Measurements from ENCODE around the gene GRK2. TPM values are rescaled to one million over a fixed set of nuclear protein-coding genes. Genes with fewer than 3 reads are reported as not detected.
A peak's percentile ranks its signal among the peaks of the same experiment; 100 is the strongest.

Gene GRK2
- total RNA-seq, 1 donor from 2014 or later, result 30.0 TPM

DNA sequence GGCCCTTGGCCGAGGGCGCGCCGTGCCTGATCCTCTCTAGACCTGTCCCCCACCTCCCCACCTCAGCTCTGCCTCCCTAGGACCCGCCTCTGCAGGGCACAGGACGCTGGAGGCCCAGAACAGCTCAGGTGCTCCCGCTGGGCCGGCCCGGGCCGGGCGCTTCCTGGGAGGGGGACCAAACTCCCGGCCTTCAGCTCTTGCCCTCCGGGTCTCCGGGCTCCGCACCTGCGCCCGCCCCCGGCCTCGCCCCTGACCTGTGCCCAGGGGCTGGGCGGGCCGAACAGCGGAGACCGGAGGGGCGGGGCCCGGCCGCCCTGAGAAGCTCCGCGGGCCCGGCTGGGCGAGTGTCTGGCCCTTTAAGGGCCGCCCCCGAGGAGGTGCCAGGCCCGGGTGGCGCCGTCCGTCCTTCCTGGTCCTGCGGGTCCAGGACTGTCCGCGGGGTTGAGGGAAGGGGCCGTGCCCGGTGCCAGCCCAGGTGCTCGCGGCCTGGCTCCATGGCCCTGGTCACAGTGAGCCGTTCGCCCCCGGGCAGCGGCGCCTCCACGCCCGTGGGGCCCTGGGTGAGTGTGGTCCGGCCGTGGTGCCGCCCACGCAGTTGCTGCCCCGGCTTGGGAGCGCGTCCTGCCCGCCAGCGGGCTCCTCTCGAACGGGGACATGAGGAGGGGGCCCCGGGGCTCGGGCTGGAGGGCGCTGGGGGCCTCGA lies 37.0 kb downstream of the GRK2 start, which contains the start of gene SSH3:
Gene SSH3, plus strand, starts transcription at position 399 of the 703 bp plus-strand sequence. Its CDS starts 96 bp downstream, at position 495.
- Histone ChIP-seq H3K9me3 (ENCODE audit: low read depth) (no peaks in the 10 kb centered on the region), H4K20me1 (ENCODE audit: low read depth) (peaks cover 14% of the 10 kb centered on the region), H3K4me3 (peak within 1 kb of the TSS; percentile 65), H3K9ac (no peak within 1 kb of the TSS), H3K79me2 (ENCODE audit: low read depth) (no peaks in the 10 kb centered on the region), H3K4me2 (peak within 1 kb of the TSS; percentile 91), H3K27ac (no peak within 1 kb of the TSS), H2AFZ (replicated peaks) (peak within 1 kb of the TSS; percentile 53), H3K27me3 (peaks cover 16% of the 10 kb centered on the region), H3K4me1 (peaks cover 12% of the 10 kb centered on the region), H3F3A (ENCODE audit: low read depth) (peaks cover 27% of the 10 kb centered on the region), H3K36me3 (no peaks in the 10 kb centered on the region)
- TF ChIP-seq CTCF (IDR thresholded peaks at IDR 0.05) (no peak), EZH2 (IDR thresholded peaks at IDR 0.05) (no peak), EZH2phosphoT487 (IDR thresholded peaks at IDR 0.05) (no peak)
- no peak within 1 kb of the TSS for H3K27ac Mint-ChIP-seq
- peaks cover 8% of the 10 kb centered on the region for H3K4me1 Mint-ChIP-seq
- no peaks in the 10 kb centered on the region for H3K9me3 Mint-ChIP-seq
- peaks cover 10% of the 10 kb centered on the region for H3K36me3 Mint-ChIP-seq
- DNase-seq (ENCODE audit: low spot score), result peak; percentile 87
- H3K27me3 Mint-ChIP-seq (ENCODE audit: insufficient read depth, low read depth), result peaks cover 7% of the 10 kb centered on the region
- H3K4me3 Mint-ChIP-seq, result peak within 1 kb of the TSS; percentile 74

- peaks cover 8% of the 10 kb centered on the region for H3K4me1 Mint-ChIP-seq
- no peaks in the 10 kb centered on the region for H3K9me3 ChIP-seq (ENCODE audit: low read depth)
- no peak overlapping the region for H3K9ac ChIP-seq
- H3K27ac Mint-ChIP-seq, result no peak overlapping the region
- no peaks in the 10 kb centered on the region for H3K36me3 ChIP-seq
- H3K36me3 Mint-ChIP-seq, result peaks cover 6% of the 10 kb centered on the region
- H3K4me1 ChIP-seq, result peaks cover 12% of the 10 kb centered on the region
- peaks cover 27% of the 10 kb centered on the region for H3F3A ChIP-seq (ENCODE audit: low read depth)
- H3K79me2 ChIP-seq (ENCODE audit: low read depth), result no peaks in the 10 kb centered on the region
- no peak for TF ChIP-seq EZH2 (IDR thresholded peaks at IDR 0.05)
- TF ChIP-seq EZH2phosphoT487 (IDR thresholded peaks at IDR 0.05), result no peak
- no peak for TF ChIP-seq CTCF (IDR thresholded peaks at IDR 0.05)
- no peak overlapping the region for H3K27ac ChIP-seq
- peak overlapping the region; percentile 53 for H2AFZ ChIP-seq (replicated peaks)
- peak overlapping the region; percentile 65 for H3K4me3 ChIP-seq
- H4K20me1 ChIP-seq (ENCODE audit: low read depth), result peaks cover 14% of the 10 kb centered on the region
- H3K4me2 ChIP-seq, result peak overlapping the region; percentile 91
- H3K4me3 Mint-ChIP-seq, result no peak overlapping the region
- H3K27me3 ChIP-seq, result peaks cover 16% of the 10 kb centered on the region
- H3K27me3 Mint-ChIP-seq (ENCODE audit: insufficient read depth, low read depth), result peaks cover 7% of the 10 kb centered on the region
- DNase-seq (ENCODE audit: low spot score), result peak; percentile 51
- H3K9me3 Mint-ChIP-seq, result no peaks in the 10 kb centered on the region
Measured at GRCh38 chr11:67303835-67304411, 37.6 kb downstream of the GRK2 start.

GRCh38 chr11:67304511-67305113 lies 38.3 kb downstream of the GRK2 start:
- DNase-seq (ENCODE audit: low spot score), result no peak

More at GRCh38 chr11:67304511-67305113, 38.3 kb downstream of the GRK2 start:
- no peak for TF ChIP-seq CTCF (IDR thresholded peaks at IDR 0.05)
- no peak for TF ChIP-seq EZH2 (IDR thresholded peaks at IDR 0.05)
- TF ChIP-seq EZH2phosphoT487 (IDR thresholded peaks at IDR 0.05), result no peak
- Histone ChIP-seq H3K4me1 (peaks cover 12% of the 10 kb centered on the region), H2AFZ (replicated peaks) (no peak overlapping the region), H4K20me1 (ENCODE audit: low read depth) (peaks cover 14% of the 10 kb centered on the region), H3K36me3 (no peaks in the 10 kb centered on the region), H3K27me3 (peaks cover 16% of the 10 kb centered on the region), H3K9ac (no peak overlapping the region), H3F3A (ENCODE audit: low read depth) (peaks cover 27% of the 10 kb centered on the region), H3K4me2 (peak overlapping the region; percentile 91), H3K4me3 (peak overlapping the region; percentile 65), H3K79me2 (ENCODE audit: low read depth) (no peaks in the 10 kb centered on the region), H3K27ac (no peak overlapping the region), H3K9me3 (ENCODE audit: low read depth) (no peaks in the 10 kb centered on the region)
- no peaks in the 10 kb centered on the region for H3K9me3 Mint-ChIP-seq
- H3K4me1 Mint-ChIP-seq, result peaks cover 8% of the 10 kb centered on the region
- peaks cover 6% of the 10 kb centered on the region for H3K36me3 Mint-ChIP-seq
- H3K27ac Mint-ChIP-seq, result no peak overlapping the region
- H3K4me3 Mint-ChIP-seq, result peak overlapping the region; percentile 61
- peaks cover 7% of the 10 kb centered on the region for H3K27me3 Mint-ChIP-seq (ENCODE audit: insufficient read depth, low read depth)

Measured in neural progenitor cell (in vitro differentiated cells).